LNCaP clone FGC (cell line): ENCODE results near the gene NFKB2.

Source experiments
- DNase-seq: peaks from one replicate; pipeline ENCODE4 v3.0.0-alpha.2; 2011; ENCODE audit warnings: low read depth
- H3K4me3 ChIP-seq: 2 replicates; pipeline ENCODE4 v1.5.1; 2011; ENCODE audit warnings: mild to moderate bottlenecking, low read depth, low read length, control low read depth
- TF ChIP-seq, protein P1 (sequence below): IDR thresholded peaks from 2 replicates; pipeline ENCODE4 v1.5.1; 2012; ENCODE audit warnings: mild to moderate bottlenecking; ENCODE audit not compliant: control insufficient read depth, insufficient read depth; ENCODE audit errors: extremely low read depth

NFKB2 gene

GRCh38 chr10:102403115-102403514, 7.6 kb downstream of the NFKB2 start:
- DNase-seq, result no peak
- TF ChIP-seq, protein P1, sequence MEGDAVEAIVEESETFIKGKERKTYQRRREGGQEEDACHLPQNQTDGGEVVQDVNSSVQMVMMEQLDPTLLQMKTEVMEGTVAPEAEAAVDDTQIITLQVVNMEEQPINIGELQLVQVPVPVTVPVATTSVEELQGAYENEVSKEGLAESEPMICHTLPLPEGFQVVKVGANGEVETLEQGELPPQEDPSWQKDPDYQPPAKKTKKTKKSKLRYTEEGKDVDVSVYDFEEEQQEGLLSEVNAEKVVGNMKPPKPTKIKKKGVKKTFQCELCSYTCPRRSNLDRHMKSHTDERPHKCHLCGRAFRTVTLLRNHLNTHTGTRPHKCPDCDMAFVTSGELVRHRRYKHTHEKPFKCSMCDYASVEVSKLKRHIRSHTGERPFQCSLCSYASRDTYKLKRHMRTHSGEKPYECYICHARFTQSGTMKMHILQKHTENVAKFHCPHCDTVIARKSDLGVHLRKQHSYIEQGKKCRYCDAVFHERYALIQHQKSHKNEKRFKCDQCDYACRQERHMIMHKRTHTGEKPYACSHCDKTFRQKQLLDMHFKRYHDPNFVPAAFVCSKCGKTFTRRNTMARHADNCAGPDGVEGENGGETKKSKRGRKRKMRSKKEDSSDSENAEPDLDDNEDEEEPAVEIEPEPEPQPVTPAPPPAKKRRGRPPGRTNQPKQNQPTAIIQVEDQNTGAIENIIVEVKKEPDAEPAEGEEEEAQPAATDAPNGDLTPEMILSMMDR, result no peak
- H3K4me3 ChIP-seq, result no peak overlapping the region

DNA sequence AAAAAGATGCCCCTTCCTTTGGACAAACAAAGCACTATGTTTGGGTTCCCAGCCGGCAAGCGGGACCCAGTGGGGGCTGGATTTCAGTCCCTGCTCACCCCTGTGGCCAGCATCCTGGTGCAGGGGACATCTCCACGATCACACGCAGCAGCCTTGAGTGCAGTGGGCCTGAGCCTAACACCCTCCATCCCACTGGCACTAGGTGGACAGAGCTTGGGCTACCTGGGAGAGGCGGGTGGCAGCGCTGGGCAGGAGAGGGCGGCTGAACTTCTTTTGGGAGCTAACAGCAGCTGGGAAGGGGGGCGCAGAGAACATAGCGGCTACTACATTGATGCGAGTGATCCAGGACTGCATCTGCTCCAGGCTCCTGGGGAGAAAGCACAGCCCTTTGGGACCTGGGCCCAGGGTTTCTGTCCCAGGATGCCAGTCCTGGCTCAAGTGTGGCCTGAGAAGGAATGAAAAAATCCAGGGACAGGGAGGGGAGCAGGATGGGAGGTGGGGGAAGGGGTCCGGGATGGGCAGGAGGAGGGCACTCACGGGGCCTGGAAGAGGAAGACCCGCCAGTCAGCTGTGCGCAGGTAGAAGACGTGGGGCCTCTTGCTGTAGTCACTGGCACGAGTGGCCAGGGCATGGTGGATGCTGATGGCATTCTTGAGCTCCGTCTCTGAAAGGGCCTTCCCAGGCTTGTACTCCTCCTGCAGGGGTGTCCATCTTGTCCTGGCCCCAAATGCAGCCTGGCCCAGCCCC, 9.0 kb downstream of the NFKB2 start:
- no peak for DNase-seq
- TF ChIP-seq, protein P1, result no peak
- H3K4me3 ChIP-seq, result no peak overlapping the region

DNA sequence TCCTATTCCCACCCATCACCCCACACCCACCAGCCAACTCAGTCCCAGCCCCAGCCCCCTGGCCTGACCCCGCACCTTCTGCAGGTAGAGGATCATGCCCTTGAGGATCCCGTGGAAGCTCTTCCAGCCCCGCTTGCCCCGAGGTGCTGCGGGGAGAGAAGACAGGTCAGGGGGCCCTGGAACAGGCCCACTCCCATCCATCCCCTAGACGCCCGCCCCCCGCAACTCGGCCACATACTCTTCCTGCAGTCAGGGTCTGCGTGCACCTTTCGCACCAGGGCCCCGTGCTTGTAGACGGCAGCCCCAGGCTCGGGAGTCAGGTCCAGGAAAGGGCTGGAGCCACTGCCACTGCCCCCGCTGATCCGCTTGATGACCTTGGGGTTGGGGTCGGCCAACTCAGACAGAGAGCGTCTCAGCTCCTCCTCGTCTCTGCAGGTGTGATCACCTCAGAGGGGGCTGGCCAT, 9.6 kb downstream of the NFKB2 start:
- H3K4me3 ChIP-seq, result no peak overlapping the region
- TF ChIP-seq, protein P1, result no peak
- no peak for DNase-seq

DNA sequence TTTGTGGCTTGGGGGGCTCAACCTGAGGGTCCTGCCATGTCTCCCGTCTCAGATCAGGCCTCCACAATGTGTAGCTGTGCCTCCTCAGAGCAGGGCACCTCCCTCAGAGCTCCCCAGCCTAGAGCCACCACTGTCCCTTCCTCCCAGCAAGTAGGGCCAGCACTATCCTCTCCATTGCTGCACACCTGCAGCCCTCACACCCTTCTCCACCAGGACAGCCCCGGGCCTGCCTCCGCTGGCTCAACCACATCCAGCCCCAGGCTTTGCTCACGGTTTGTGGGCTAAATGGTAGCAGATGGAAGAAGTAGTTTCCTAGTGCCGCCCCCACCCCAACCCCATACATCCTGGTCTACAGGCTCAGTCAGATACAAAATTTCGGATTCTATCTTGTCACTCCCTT, 10.1 kb downstream of the NFKB2 start:
- H3K4me3 ChIP-seq, result no peak overlapping the region
- TF ChIP-seq, protein P1, result no peak
- DNase-seq, result no peak

- no peak for DNase-seq
- TF ChIP-seq, protein P1, result no peak
- no peak overlapping the region for H3K4me3 ChIP-seq
These were observed 11.3 kb downstream of the NFKB2 start for GRCh38 chr10:102406815-102407214.

DNA sequence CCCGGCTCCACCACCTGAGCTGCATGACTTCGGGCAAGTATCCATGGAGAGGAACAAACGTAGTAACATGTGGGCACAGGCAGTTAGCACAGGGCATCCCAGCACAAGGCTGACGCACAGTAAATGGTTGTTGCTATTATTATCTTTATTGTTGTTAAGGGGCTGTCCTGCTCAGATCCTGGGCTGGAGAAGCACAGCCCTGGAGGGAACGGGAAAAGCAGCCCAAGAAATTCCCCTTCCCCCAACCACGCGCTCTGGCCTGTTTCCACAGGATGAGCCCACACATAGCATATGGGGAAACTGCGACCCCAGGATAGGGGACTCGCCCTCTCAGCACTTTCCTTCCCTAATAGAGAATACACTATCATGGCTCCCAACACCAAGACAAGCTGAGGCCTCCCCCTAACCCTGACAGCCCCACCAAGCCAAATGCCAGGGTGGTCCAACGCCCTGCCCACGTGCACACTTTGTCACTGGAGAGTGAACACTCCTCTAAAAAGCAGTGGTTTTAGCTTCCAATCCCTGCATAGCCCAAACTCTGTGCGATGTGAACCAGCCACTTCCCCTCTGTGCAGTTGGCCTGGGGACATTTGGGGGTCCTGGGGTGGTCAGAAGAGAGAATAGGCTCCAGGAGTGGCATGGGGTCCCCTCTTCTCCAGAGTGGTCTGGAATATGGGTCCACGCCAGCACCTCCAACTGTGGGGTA, 12.1 kb downstream of the NFKB2 start:
- DNase-seq, result no peak
- TF ChIP-seq, protein P1, result no peak
- H3K4me3 ChIP-seq, result no peak overlapping the region

- no peak overlapping the region for H3K4me3 ChIP-seq
- TF ChIP-seq, protein P1, result no peak
These were observed 12.7 kb downstream of the NFKB2 start for GRCh38 chr10:102408131-102408727.

More at GRCh38 chr10:102408131-102408727, 12.7 kb downstream of the NFKB2 start:
- DNase-seq, result no peak
